HG02571 (cell line): Measurements from ENCODE around the gene CSF1R.
"Not testable (repeated sequence)": the region's sequence is repeated elsewhere in the genome, so short reads cannot be mapped to it uniquely, and the experiment has no call there.

Experiments used
- ATAC-seq: cut with Tn5 transposase; IDR thresholded peaks from one replicate; pipeline ENCODE4 v1.9.1; 2021; ENCODE audit warnings: mild to moderate bottlenecking, moderate library complexity; ENCODE audit not compliant: unreplicated experiment

The CSF1R gene

GRCh38 chr5:150034662-150035061 is 51.7 kb downstream of the CSF1R start:
- ATAC-seq = no peak

- ATAC-seq = no peak
Observed at GRCh38 chr5:150033334-150033733, 53.0 kb downstream of the CSF1R start.

- ATAC-seq = not testable (repeated sequence)
Observed at GRCh38 chr5:150028047-150028446, 58.3 kb downstream of the CSF1R start.

GRCh38 chr5:150026682-150027172 is 59.6 kb downstream of the CSF1R start:
- ATAC-seq = no peak

- no peak for ATAC-seq
Observed at GRCh38 chr5:150024346-150024984, 61.9 kb downstream of the CSF1R start.

GRCh38 chr5:150023136-150023535 is 63.2 kb downstream of the CSF1R start:
- ATAC-seq = no peak

GRCh38 chr5:150022681-150023080 is 63.7 kb downstream of the CSF1R start:
- no peak for ATAC-seq

GRCh38 chr5:150022158-150022531 is 64.2 kb downstream of the CSF1R start:
- no peak for ATAC-seq

- ATAC-seq = no peak
Observed at GRCh38 chr5:150021491-150022157, 64.7 kb downstream of the CSF1R start.

- ATAC-seq = no peak
Observed at GRCh38 chr5:150020249-150020648, 66.1 kb downstream of the CSF1R start.

GRCh38 chr5:150017226-150018005 is 68.9 kb downstream of the CSF1R start:
- ATAC-seq = no peak

GRCh38 chr5:150016537-150016936 is 69.8 kb downstream of the CSF1R start:
- no peak for ATAC-seq

- no peak for ATAC-seq
Observed at GRCh38 chr5:150015415-150015814, 70.9 kb downstream of the CSF1R start.

- ATAC-seq = no peak
Observed at GRCh38 chr5:150014456-150014855, 71.9 kb downstream of the CSF1R start.

GRCh38 chr5:150013931-150014330 is 72.4 kb downstream of the CSF1R start:
- no peak for ATAC-seq

GRCh38 chr5:150009671-150010387 is 76.5 kb downstream of the CSF1R start:
- no peak for ATAC-seq

- no peak for ATAC-seq
Observed at GRCh38 chr5:150007050-150007449, 79.3 kb downstream of the CSF1R start.

GRCh38 chr5:150006318-150006717 is 80.0 kb downstream of the CSF1R start:
- ATAC-seq = no peak
